Coronary artery (tissue), 2 donors: ENCODE measurements around the gene STK32C.

ENCODE experiments used
- DNase-seq: peaks from one replicate; pipeline ENCODE4 v3.0.0-alpha.2; 2017; ENCODE audit warnings: low spot score
- H3K27ac ChIP-seq, 2 donors: fragments of 200-600 bp; sonication (generic); one replicate each; pipeline ENCODE4 v1.5.1; 2016 to 2019
- H3K4me3 ChIP-seq: fragments of 200-600 bp; sonication (generic); 2 replicates; pipeline ENCODE4 v1.5.1; 2016; ENCODE audit warnings: mild to moderate bottlenecking, moderate library complexity
- CTCF ChIP-seq: fragments of 200-600 bp; sonication (generic); IDR thresholded peaks from one replicate; pipeline ENCODE4 v1.5.1; 2019; ENCODE audit warnings: antibody characterized with exemption

The STK32C gene

GRCh38 chr10:132186488-132187429, 121.0 kb downstream of the STK32C start, which contains the start of gene DPYSL4:
TSS of gene DPYSL4 (plus strand) at chr10:132186948. CDS start at chr10:132187064, 116 bp downstream.
- no peak for TF ChIP-seq CTCF
- no peak for DNase-seq
- peak within 1 kb of the TSS; percentile 71 for H3K4me3 ChIP-seq

GRCh38 chr10:132185601-132186487, 121.9 kb downstream of the STK32C start:
- TF ChIP-seq CTCF: no peak
- no peak for DNase-seq
- Histone ChIP-seq H3K4me3 (peak overlapping the region; percentile 71), H3K27ac (no peak overlapping the region)

More at GRCh38 chr10:132186488-132187429, 121.0 kb downstream of the STK32C start, which contains the start of gene DPYSL4:
- H3K27ac ChIP-seq: no peak within 1 kb of the TSS

- Histone ChIP-seq H3K4me3 (peak overlapping the region; percentile 71), H3K27ac (no peak overlapping the region)
- DNase-seq: no peak
- no peak for TF ChIP-seq CTCF
These were observed 122.7 kb downstream of the STK32C start for GRCh38 chr10:132184816-132185593.

- no peak for DNase-seq
These were observed 124.7 kb downstream of the STK32C start for GRCh38 chr10:132183046-132183445.

GRCh38 chr10:132182591-132182990, 125.2 kb downstream of the STK32C start:
- TF ChIP-seq CTCF: no peak
- Histone ChIP-seq H3K4me3 (no peak overlapping the region), H3K27ac (no peak overlapping the region)
- no peak for DNase-seq

More at GRCh38 chr10:132183046-132183445, 124.7 kb downstream of the STK32C start:
- H3K27ac ChIP-seq: no peak overlapping the region
- TF ChIP-seq CTCF: no peak
- no peak overlapping the region for H3K4me3 ChIP-seq

GRCh38 chr10:132181691-132182425, 125.9 kb downstream of the STK32C start:
- no peak overlapping the region for H3K27ac ChIP-seq
- DNase-seq: no peak
- TF ChIP-seq CTCF: no peak
- no peak overlapping the region for H3K4me3 ChIP-seq
